Measurements from ENCODE around the gene MSMP.

DNA sequence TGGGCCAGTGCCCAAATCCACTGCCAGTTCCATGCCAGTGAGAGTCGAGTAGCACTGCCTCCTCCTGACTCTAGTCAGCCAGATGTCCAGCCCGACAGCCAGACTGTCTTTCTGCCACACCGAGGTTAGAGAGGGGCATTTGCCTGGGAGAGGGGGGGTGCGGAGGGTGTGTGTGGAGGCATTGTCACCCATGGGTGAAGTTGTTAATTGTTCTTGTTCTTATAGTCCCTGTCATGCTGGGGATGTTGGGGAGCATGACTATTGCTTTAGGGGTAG, 3.9 kb downstream of the MSMP start:
- TF ChIP-seq EZH2 (IDR thresholded peaks at IDR 0.05): no peak
- TF ChIP-seq POLR2AphosphoS5 (IDR thresholded peaks at IDR 0.05; ENCODE audit: borderline replicate concordance, low read depth, low read length): no peak
- TF ChIP-seq FOXP2 (optimal IDR thresholded peaks at IDR 0.05; ENCODE audit: control extremely low read depth, extremely low read length, insufficient read depth): no peak

Measured in SK-N-MC (cell line).